HL-60/S4 treated with retinoic acid at 250 ng/mL for 4 days and 3 days (cell line): Measurements from ENCODE around the gene ODF2L.

Source experiments
- in situ Hi-C: fragments of 300-500 bp; cut with MboI; formaldehyde crosslinking; loops from 2 replicates; pipeline ENCODE4 v1.7.0; 2022; ENCODE audit warnings: low sequenced_read_pairs

Gene ODF2L

DNA sequence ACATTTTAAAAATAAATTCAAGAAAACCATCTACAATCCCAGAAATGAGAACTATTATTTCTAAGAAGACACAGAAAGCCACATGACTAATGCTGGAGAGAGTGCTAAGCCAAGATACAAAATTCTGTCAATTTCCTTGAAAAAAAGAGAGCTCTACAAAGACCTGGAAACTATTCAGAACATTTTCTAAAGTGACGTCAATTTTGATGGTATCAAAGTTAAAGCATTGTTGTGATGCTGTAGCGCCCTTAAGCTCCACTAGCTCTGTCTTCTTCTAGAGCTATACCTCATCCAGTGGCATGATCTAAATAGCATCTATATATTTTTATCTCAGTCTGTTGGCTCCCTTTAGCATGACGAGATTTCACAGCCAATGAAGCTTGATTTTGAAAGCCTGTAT is 73.9 kb downstream of the ODF2L start:
- in situ Hi-C loops = no loop called here

DNA sequence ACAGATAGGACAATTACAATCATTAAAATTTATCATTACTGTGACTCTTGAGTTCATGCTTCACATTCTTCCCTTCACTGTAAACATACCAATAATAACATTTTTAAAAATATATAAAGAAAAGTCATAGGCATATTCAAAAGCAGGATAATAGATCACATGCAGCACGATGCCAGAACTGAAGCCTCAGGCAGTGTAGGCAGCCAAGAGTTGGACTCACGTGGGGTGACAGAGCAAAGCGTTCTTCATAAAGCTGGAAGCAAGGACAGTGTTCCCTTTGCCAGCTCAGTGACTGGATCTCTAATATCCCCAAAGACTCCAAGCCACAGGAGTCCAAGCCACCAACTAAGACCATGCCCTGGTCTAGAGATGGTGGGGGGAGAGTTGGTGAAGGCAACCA is 77.7 kb downstream of the ODF2L start:
- in situ Hi-C loops = no loop called here

DNA sequence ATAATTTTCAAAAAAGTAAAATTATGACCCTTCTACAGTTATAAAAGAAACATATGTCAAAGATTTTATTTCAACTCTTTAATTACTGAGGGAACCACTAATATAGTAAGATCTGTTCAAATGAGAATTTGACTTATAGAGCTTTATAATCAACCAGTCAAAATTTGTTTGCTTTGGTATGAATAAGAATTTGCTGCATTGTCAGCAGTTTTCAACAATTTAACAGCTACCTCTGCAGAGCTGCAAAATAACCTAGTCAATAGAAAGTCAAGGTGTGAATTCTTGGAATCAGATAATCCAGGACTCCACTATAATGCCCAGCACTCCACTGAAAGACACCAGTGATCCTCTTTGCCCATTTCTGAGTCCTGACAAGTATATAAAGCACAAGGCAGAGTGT is 78.2 kb downstream of the ODF2L start:
- in situ Hi-C loops = no loop called here

DNA sequence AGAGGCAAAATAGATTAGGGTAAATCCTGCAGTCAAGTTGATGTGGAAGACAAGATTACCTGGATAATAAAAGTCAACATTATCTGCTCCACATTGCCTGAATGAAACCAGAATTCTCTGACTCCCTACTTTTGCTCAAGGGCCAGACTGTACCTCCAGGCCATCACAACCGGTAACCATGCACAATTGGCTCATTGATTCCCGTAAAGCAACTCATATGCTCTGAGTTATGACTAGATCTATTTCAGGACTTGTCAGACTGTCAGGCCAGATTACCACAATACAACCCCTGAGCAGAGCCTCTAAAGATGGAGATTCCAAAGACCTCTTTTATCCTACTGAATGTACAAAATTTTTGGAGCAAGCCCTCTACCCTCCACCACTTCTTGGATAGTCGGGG is 90.4 kb downstream of the ODF2L start:
- in situ Hi-C loops = no loop called here

DNA sequence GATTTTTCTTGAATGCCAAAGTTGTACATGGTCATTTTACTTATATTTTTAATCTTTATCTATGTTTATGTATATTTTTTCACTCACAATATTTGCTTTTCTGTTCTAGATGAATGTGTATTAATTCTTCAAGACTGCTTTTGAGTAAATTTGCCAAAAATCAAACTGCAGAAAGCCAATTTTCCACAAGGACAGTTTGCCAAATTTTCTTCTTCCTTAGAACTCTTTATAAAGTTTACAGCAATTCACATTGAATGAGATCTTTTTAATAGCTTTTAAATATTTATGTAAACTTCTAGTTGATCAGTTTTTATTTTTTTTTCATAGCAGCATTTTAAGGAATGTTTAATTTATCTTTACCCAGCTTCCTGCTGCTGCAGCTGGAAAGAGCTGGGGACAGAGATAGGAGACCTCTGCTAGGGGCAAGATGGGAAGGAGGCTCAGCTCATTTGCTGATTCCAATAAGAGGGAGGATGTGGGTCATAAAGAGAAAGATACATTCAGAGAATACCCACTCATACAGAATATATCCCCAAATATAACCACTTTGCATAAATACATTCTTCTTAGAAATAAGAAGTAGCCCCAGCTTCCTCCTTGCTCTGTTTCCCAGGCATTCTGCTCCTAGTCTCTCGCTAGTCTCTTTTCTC is 93.0 kb downstream of the ODF2L start:
- in situ Hi-C loops = no loop called here
